Pancreas (tissue), 10 donors: ENCODE measurements around the gene DEPDC5. TPM values are rescaled to one million over a fixed set of nuclear protein-coding genes. Genes with fewer than 3 reads are reported as not detected.

Source experiments
- ATAC-seq, 4 donors: fragments of 200-7000 bp; cut with Tn5 transposase; one replicate each; pipeline versions ENCODE4 v1.8.0 to v1.9.1; 2020; ENCODE audit warnings: mild to moderate bottlenecking in 4 of 4, moderate library complexity in 4 of 4
- DNase-seq, 6 donors: peaks; one replicate each; pipeline ENCODE4 v3.0.0-alpha.2; 2020
- FAIRE-seq: peaks from 2 replicates; lab custom pipeline; 2012; peaks lifted over from hg19 to GRCh38; lab: Jason Lieb, UNC
- H3K27ac ChIP-seq, 4 donors: fragments of 200-600 bp; sonication (generic); 1 replicate in 3 of 4; 2 replicates in 1 of 4; pipeline versions ENCODE4 v1.5.0 to v1.8.0; 2020
- H3K27me3 ChIP-seq, 4 donors: fragments of 200-600 bp; one replicate each; pipeline ENCODE4 v1.8.0; 2021
- H3K36me3 ChIP-seq, 3 donors: fragments of 200-600 bp; sonication (generic) in 1 of 3; one replicate each; pipeline versions ENCODE4 v1.5.0 to v1.8.0; 2020 to 2021
- H3K4me1 ChIP-seq, 3 donors: fragments of 200-600 bp; one replicate each; pipeline ENCODE4 v1.8.0; 2021
- H3K4me3 ChIP-seq, 4 donors: fragments of 200-600 bp; sonication (generic) in 2 of 4; one replicate each; pipeline versions ENCODE4 v1.5.0 to v1.8.0; 2020 to 2021
- H3K9me3 ChIP-seq, 4 donors: fragments of 200-600 bp; one replicate each; pipeline ENCODE4 v1.8.0; 2021
- CTCF ChIP-seq, 4 donors: fragments of 200-600 bp; sonication (generic) in 3 of 4; IDR thresholded peaks; one replicate each; pipeline versions ENCODE4 v1.5.0 to v1.8.0; 2021; ENCODE audit warnings: antibody characterized with exemption in 4 of 4
- WGBS, 2 donors: extraction: QIAGEN DNeasy Blood & Tissue Kit; methylation state at CpG; one replicate each; pipeline ENCODE4 v1.1.7; 2013; 5-methylcytosine and 5-hydroxymethylcytosine counted together
- intact Hi-C, 3 donors: fragments of 100-400 bp; cut with DNase I; formaldehyde crosslinking; loops; one replicate each; pipeline versions ENCODE4 v1.11.1 to v1.14.2; 2022
- polyA plus RNA-seq, 2 donors: library from polyadenylated mRNA; stranded (reverse); fragments of 200-250 nt; gene quantifications; one replicate each; pipeline ENCODE4 v1.2.3, GENCODE V29; 2013
- total RNA-seq, 6 donors: library from RNA; stranded (reverse); fragmentation: NEBNext Ultra II Directional in 4 of 6; extraction: Animal tissue kit (Norgen Biotek cat#: 25700) in 4 of 6; gene quantifications; one replicate each; pipeline versions ENCODE4 v1.2.1 to v1.2.4, GENCODE V29; 2021 to 2023
- donor health status: healthy with polysubstance abuse.
- donor health status: DM: no; HTN: no; CAD: no; lungs with moderate emphysema.
- donor health status: DM: no; HTN: no; CAD: no.
- donor health status: control.
- donor health status: control.
- donor health status: Bipolar disorder and iron deficiency.
- donor health status: DM: yes; HTN: yes; CAD: no.
- donor health status: DM: no; HTN: no; CAD: no.
- donor health status: DM: no; HTN: no; CAD: no.
- donor health status: DM: yes; HTN: yes; CAD: no.

Gene DEPDC5
- total and polyA plus RNA-seq, 8 donors: 5.9 to 17.2 (median 9.0) TPM

GRCh38 chr22:31951194-31952093, 197.6 kb downstream of the DEPDC5 start:
- no peak for FAIRE-seq

GRCh38 chr22:31952094-31952401, 198.2 kb downstream of the DEPDC5 start:
- intact Hi-C loops: loop anchor here in 1 of 3 donors (5.0 kb wide), 1 partner anchor 70 kb away; no protein-coding TSS in a partner anchor
- H3K36me3 ChIP-seq: peaks cover 4 to 11% (median 6%) of the 10 kb centered on the region in 3 donors
- TF ChIP-seq CTCF (IDR thresholded peaks at IDR 0.05): no peak
- no peaks in the 10 kb centered on the region for H3K27me3 ChIP-seq
- peak overlapping the region in 2 of 4 donors; percentile 22 to 71 for H3K27ac ChIP-seq
- FAIRE-seq: no peak
- 90 to 91% methylated on average over 2 of the region's 2 CpGs for WGBS, 2 donors
- H3K4me1 ChIP-seq: peaks cover 24 to 47% (median 39%) of the 10 kb centered on the region in 3 donors
- H3K9me3 ChIP-seq: no peaks in the 10 kb centered on the region
- no peak overlapping the region for H3K4me3 ChIP-seq
- no peak for DNase-seq
- ATAC-seq: no peak

More at GRCh38 chr22:31951194-31952093, 197.6 kb downstream of the DEPDC5 start:
- intact Hi-C loops: loop anchor here in 1 of 3 donors (5.0 kb wide), 1 partner anchor 69 kb away; no protein-coding TSS in a partner anchor
- Histone ChIP-seq H3K4me1 (peaks cover 25 to 53% (median 45%) of the 10 kb centered on the region in 3 donors), H3K4me3 (no peak overlapping the region), H3K36me3 (peaks cover under 1 to 5% (median under 1%) of the 10 kb centered on the region in 3 donors), H3K27ac (peak overlapping the region in 2 of 4 donors; percentile 22 to 71), H3K27me3 (no peaks in the 10 kb centered on the region), H3K9me3 (no peaks in the 10 kb centered on the region)
- DNase-seq (no peak), ATAC-seq (no peak)
- WGBS, 2 donors: 74 to 77% methylated on average over 8 of the region's 8 CpGs
- TF ChIP-seq CTCF (IDR thresholded peaks at IDR 0.05): no peak

GRCh38 chr22:31952472-31952871, 198.7 kb downstream of the DEPDC5 start:
- no peak for TF ChIP-seq CTCF (IDR thresholded peaks at IDR 0.05)
- intact Hi-C loops: loop anchor here in 1 of 3 donors (5.0 kb wide), 1 partner anchor 70 kb away; no protein-coding TSS in a partner anchor
- no peak overlapping the region for H3K4me3 ChIP-seq
- H3K27me3 ChIP-seq: no peaks in the 10 kb centered on the region
- H3K9me3 ChIP-seq: no peaks in the 10 kb centered on the region
- no peak for FAIRE-seq
- ATAC-seq: peak; percentile 67 to 86 (median 74)
- peak overlapping the region in 2 of 4 donors; percentile 22 to 71 for H3K27ac ChIP-seq
- no peak for DNase-seq
- H3K4me1 ChIP-seq: peaks cover 20 to 44% (median 38%) of the 10 kb centered on the region in 3 donors
- WGBS, 2 donors: 14 to 20% methylated on average over 2 of the region's 2 CpGs
- peaks cover 4 to 14% (median 6%) of the 10 kb centered on the region in 3 donors for H3K36me3 ChIP-seq

- intact Hi-C loops: loop anchor here in 1 of 3 donors (5.0 kb wide), 1 partner anchor 71 kb away; no protein-coding TSS in a partner anchor
- H3K27ac ChIP-seq: peak overlapping the region in 2 of 4 donors; percentile 22 to 71
- no peak for DNase-seq
- H3K27me3 ChIP-seq: no peaks in the 10 kb centered on the region
- H3K4me1 ChIP-seq: peaks cover 14 to 37% (median 35%) of the 10 kb centered on the region in 3 donors
- no peak for ATAC-seq
- FAIRE-seq: no peak
- 75 to 81% methylated on average over 3 of the region's 3 CpGs for WGBS, 2 donors
- H3K36me3 ChIP-seq: peaks cover 4 to 22% (median 6%) of the 10 kb centered on the region in 3 donors
- no peak for TF ChIP-seq CTCF (IDR thresholded peaks at IDR 0.05)
- no peak overlapping the region for H3K4me3 ChIP-seq
- no peaks in the 10 kb centered on the region for H3K9me3 ChIP-seq
Observed at GRCh38 chr22:31953261-31953660, 199.4 kb downstream of the DEPDC5 start.
